ENCODE measurements around the gene LARP4B. TPM values are rescaled to one million over a fixed set of nuclear protein-coding genes. Genes with fewer than 3 reads are reported as not detected.

Gene LARP4B
- 100 to 1,000 TPM in 1 of 2 experiments, 10 to 100 TPM in 1; 99.0 to 103 TPM for total RNA-seq

DNA sequence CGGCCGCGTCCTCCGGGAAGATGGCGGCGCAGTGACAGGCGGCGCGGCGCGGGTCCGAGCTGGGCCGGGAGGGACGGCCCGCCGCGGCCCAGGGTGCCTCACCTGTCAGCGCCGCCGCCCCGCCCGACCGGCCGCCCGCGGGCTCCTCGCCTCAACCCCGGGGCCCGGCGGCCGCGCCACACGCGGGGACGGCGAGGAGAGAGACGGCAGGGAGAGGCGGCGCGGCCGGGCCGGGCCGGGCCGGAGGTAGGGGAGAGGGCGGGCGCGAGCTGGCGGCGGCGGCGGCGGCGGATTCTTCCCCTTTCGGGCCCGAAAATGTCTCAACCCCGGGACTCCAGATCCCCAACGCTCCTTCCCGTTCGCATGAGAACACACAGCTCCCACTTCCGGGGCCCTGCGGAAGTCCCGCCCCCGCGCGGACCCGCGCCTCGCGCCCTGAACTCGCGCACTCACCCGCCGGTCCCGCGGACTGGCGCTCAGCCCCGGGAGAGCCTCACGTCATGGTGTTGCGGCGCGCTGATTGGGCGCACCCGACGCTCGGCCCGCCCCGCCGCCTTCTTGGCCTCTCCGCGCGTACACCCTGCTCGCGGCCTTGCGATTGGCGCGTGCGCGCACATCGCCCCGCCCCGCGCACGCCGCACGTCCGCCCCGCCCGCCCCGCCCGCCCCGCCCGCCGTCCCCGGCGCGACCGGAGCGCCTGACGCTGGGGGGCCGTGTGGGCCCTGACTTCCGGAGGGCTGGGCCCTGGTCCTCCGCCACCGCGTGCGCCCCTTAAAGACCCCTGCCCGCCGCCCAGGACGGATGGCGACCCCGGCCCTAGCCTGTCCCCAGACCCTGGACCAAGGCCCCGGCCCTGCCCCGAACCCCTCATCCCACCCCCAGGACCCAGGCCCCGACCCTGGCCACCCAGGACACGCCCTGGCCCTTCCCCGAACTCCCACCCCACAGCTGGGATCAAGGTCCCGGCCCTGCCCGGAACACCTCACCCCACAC, at the start of gene LARP4B:
TSS of gene LARP4B (minus strand) at position 380 of the 993 bp plus-strand sequence. CDS start 45,984 bp downstream, outside the sequence.
- Mint-ChIP-seq H3K27ac (peak within 1 kb of the TSS; percentile 89), H3K4me1 (peaks cover 38% of the 10 kb centered on the region), H3K9me3 (no peaks in the 10 kb centered on the region), H3K27me3 (no peaks in the 10 kb centered on the region), H3K4me3 (peak within 1 kb of the TSS; percentile 91), H3K36me3 (ENCODE audit: low read depth) (peaks cover 18% of the 10 kb centered on the region)
- DNase-seq: peak; percentile 97
- CTCF ChIA-PET: interaction anchor here (1.1 to 1.3 kb wide), 2 partner anchors 55 to 117 kb away, joined by 3 read pairs; partner anchors contain the start of gene IDI1
- POLR2A ChIA-PET: interaction anchor here (0.8 to 8.6 kb wide), 15 partner anchors 8 to 142 kb away, joined by 3 to 69 read pairs (median 3); partner anchors contain the start of genes GTPBP4, IDI1 and WDR37

DNA sequence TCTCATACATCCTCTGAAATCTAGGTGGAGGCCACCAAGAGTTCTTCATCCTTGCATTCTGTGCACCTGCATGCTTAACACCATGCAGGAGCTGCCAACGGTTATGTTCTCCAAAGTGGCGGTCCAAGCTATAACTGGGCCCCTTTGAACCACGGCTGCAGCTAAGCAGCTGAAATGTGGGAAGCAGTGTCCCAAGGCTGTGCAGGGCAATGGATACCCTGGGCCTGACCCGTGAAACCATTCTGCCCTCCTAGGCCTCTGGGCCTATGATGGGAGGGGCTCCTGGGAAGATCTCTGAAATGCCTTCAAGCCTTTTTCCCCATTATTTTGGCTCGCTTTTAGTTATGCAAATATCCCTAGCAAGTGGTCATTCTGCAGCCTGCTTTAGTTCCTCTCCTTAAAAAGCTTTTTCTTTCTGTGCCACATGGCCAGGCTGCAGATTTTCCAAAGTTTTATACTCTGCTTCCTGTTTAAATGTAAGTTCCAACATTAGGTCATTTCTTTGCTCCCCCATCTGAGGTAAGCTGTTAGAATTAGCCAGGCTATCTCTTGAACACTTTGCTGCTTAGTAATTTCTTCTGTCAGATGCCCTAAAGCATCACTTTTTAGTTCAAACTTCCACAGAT, 49.1 kb upstream of the LARP4B start:
- peaks cover 22% of the 10 kb centered on the region for H3K9me3 Mint-ChIP-seq
- H3K36me3 Mint-ChIP-seq (ENCODE audit: low read depth): peaks cover 18% of the 10 kb centered on the region
- H3K27ac Mint-ChIP-seq: no peak overlapping the region
- ChIA-PET POLR2A (no interaction called here), CTCF (no interaction called here)
- H3K4me1 Mint-ChIP-seq: no peaks in the 10 kb centered on the region
- no peak overlapping the region for H3K4me3 Mint-ChIP-seq
- H3K27me3 Mint-ChIP-seq: no peaks in the 10 kb centered on the region
- no peak for DNase-seq

DNA sequence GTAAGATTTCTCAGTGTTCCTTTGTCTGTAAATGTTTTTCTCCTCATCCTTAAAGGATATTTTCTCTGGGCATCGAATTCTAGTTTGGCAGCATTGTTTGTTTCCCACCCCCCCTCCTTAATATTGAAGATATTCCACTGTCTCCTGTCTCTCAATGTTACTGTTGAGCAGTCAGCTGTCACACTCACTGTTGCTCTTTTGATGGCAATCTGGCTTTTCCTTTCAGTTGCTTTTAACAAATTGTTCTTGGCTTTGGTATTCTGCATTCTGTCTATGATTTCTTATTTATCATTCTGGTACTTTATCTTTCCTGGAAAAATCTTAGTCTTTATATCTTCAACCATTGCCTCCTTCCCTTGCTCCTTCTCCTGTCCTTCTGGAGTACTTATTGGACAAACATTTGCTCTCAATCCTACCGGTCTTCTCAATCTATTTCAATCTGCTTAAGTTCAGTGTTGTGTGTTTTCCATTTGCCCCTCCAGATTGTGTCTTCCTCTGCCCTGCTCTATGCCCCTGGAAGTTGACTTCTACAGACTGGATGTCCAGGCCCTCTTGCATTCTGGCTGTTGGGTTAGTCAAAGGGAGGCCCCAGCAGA, 47.4 kb upstream of the LARP4B start:
- H3K27me3 Mint-ChIP-seq: no peaks in the 10 kb centered on the region
- H3K27ac Mint-ChIP-seq: no peak overlapping the region

DNA sequence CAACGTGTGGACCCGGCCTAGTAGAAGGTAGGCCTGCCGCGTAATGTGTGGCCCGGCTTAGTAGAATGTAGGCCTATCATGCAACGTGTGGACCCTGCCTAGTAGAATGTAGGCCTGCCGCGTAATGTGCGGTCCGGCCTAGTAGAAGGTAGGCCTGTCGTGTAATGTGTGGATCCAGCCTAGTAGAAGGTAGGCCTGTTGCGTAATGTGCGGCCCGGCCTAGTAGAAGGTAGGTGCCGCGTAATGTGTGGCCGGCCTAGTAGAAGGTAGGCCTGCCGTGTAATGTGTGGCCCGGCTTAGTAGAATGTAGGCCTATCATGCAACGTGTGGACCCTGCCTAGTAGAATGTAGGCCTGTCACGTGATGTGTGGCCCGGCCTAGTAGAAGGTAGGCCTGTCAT, 44.8 kb upstream of the LARP4B start:
- Mint-ChIP-seq H3K36me3 (ENCODE audit: low read depth) (peaks cover 18% of the 10 kb centered on the region), H3K9me3 (peaks cover 22% of the 10 kb centered on the region), H3K27me3 (peaks cover 4% of the 10 kb centered on the region), H3K4me3 (no peak overlapping the region), H3K27ac (no peak overlapping the region), H3K4me1 (no peaks in the 10 kb centered on the region)
- DNase-seq: no peak
- ChIA-PET POLR2A (no interaction called here), CTCF (no interaction called here)

More for the DNA sequence above, 47.4 kb upstream of the LARP4B start:
- Mint-ChIP-seq H3K36me3 (ENCODE audit: low read depth) (peaks cover 18% of the 10 kb centered on the region), H3K4me3 (no peak overlapping the region), H3K4me1 (no peaks in the 10 kb centered on the region), H3K9me3 (peaks cover 22% of the 10 kb centered on the region)
- no peak for DNase-seq
- ChIA-PET CTCF (no interaction called here), POLR2A (no interaction called here)

DNA sequence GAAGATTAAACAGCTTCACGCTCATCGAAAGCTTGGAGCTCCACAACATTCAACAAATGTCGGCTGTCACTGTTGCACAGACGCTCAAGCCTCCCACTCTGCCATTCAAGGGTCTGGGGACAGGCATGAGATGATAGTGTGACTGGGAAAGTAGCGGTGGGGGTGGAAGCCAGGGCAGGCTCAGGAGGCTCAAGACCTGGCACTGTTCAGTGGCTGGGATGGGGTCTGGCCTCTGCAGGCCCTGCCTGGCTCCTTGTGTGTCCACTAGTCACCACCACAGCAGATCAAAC, 43.2 kb upstream of the LARP4B start:
- H3K27me3 Mint-ChIP-seq: peaks cover 13% of the 10 kb centered on the region
- POLR2A ChIA-PET: interaction anchor here (1.1 kb wide), 1 partner anchor 43 kb away, joined by 3 read pairs; the partner anchor contains the start of gene LARP4B
- CTCF ChIA-PET: interaction anchor here (1.2 kb wide), 1 partner anchor 45 kb away, joined by 3 read pairs; no protein-coding TSS in a partner anchor
- no peak overlapping the region for H3K27ac Mint-ChIP-seq
- no peak overlapping the region for H3K4me3 Mint-ChIP-seq
- DNase-seq: no peak
- H3K36me3 Mint-ChIP-seq (ENCODE audit: low read depth): peaks cover 9% of the 10 kb centered on the region
- H3K4me1 Mint-ChIP-seq: no peaks in the 10 kb centered on the region
- H3K9me3 Mint-ChIP-seq: peaks cover 11% of the 10 kb centered on the region

DNA sequence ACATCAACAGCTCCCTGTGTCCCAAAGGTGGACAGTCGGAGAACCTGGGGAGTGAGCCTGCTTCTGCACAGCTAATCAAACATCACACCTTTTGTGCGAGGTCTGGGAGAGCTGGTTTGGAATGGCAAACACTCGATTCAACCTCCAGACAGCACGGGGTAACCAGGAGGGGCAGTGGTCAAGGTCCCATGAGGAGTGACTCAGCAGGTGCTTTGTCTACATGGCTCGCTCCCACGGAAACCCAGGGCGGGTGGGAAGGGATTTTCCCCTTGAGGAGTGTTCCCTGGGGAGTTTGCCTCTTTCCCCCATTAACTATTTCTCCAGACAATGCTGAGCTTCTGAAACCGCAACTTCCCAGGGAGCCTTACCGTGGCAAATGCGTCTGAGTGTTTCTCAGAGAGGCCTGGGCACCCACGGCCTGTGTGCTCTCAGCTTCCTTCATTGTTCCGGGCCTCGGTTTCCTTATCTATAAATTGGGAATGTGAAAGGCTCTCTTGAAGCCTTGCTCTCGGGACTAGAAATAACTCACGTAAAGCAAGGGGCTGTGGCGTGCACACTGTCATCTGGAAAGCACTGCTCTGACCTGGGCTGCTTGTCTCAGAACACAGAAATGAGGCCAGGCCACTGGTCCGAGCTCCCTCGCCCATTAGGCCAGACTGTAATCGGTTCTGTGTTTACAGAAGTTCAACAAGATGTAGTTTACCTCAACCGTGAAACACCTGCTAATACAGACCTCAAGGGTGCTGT, 42.7 kb upstream of the LARP4B start:
- POLR2A ChIA-PET: interaction anchor here (1.1 kb wide), 1 partner anchor 43 kb away, joined by 3 read pairs; the partner anchor contains the start of gene LARP4B
- DNase-seq: no peak
- Mint-ChIP-seq H3K4me3 (no peak overlapping the region), H3K27ac (no peak overlapping the region), H3K36me3 (ENCODE audit: low read depth) (peaks cover 8% of the 10 kb centered on the region), H3K27me3 (peaks cover 16% of the 10 kb centered on the region), H3K4me1 (no peaks in the 10 kb centered on the region), H3K9me3 (peaks cover 8% of the 10 kb centered on the region)
- CTCF ChIA-PET: interaction anchor here (1.2 kb wide), 1 partner anchor 45 kb away, joined by 3 read pairs; no protein-coding TSS in a partner anchor

DNA sequence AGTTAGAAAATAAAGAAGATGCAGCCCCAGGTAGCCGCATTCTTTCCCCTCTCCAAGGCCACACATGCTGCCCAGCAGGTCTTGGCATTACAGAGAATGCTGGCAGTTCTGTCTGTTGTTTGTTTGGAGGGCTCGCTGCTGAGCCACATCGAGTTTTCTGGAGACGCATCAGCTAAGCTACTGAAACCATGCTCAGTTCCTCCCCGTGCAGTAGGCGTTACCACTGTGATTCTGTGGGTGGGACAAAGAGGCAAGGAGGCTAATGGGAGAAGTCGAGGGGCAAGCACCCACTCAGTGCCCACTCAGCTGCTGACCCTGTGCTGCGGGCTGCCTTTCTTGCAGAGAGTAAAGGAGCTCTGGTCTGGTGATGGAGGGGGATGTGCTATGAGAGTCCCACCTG, 41.3 kb upstream of the LARP4B start:
- Mint-ChIP-seq H3K36me3 (ENCODE audit: low read depth) (no peaks in the 10 kb centered on the region), H3K27ac (no peak overlapping the region)
- CTCF ChIA-PET: interaction anchor here (1.4 kb wide), 1 partner anchor 16 kb away, joined by 3 read pairs; no protein-coding TSS in a partner anchor

DNA sequence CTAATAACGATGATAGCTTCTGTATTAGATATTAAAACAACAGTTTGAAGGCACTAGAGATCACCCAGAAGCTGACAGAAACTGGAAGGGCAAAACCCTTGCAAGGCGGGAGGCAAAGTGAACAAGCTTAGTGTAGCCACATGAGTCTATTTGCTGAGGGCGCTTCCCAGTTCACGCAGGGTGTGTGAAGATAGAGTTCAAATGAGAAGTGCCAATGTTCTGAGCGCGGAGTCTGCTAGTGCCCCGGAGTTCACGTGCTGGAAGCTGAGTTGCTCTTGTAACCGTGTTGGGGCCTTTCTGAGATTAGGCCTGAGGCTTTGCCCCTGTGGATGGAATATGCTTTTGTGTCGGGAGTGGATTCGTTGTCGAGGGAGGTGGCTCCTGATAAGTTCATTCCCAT, 40.1 kb upstream of the LARP4B start:
- peaks cover 29% of the 10 kb centered on the region for H3K27me3 Mint-ChIP-seq
- H3K27ac Mint-ChIP-seq: no peak overlapping the region
- H3K9me3 Mint-ChIP-seq: no peaks in the 10 kb centered on the region
- ChIA-PET POLR2A (no interaction called here), CTCF (no interaction called here)
- peaks cover 7% of the 10 kb centered on the region for H3K4me1 Mint-ChIP-seq
- no peaks in the 10 kb centered on the region for H3K36me3 Mint-ChIP-seq (ENCODE audit: low read depth)
- DNase-seq: no peak
- H3K4me3 Mint-ChIP-seq: no peak overlapping the region

More for the DNA sequence above, 41.3 kb upstream of the LARP4B start:
- H3K4me1 Mint-ChIP-seq: no peaks in the 10 kb centered on the region
- no peak for DNase-seq
- POLR2A ChIA-PET: no interaction called here
- no peaks in the 10 kb centered on the region for H3K9me3 Mint-ChIP-seq
- peaks cover 29% of the 10 kb centered on the region for H3K27me3 Mint-ChIP-seq
- no peak overlapping the region for H3K4me3 Mint-ChIP-seq

DNA sequence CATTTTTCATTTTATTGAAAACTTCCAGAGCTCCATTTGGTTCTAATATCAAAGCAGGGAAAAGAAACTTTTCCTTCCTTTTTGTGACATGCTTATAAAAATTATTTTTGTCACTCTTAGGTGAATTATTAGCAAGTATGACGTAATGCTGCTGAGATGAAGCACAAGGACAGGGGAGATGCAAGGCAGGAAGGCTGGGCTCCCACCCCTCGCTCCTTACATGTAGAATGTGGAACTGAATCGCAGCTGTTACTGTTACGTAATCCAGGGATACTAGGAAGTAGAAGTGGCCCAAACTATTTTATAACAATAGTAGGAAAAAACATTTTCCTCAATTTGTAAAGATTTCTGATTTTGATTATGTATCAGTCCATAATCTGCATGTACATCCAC, 39.6 kb upstream of the LARP4B start:
- POLR2A ChIA-PET: no interaction called here

DNA sequence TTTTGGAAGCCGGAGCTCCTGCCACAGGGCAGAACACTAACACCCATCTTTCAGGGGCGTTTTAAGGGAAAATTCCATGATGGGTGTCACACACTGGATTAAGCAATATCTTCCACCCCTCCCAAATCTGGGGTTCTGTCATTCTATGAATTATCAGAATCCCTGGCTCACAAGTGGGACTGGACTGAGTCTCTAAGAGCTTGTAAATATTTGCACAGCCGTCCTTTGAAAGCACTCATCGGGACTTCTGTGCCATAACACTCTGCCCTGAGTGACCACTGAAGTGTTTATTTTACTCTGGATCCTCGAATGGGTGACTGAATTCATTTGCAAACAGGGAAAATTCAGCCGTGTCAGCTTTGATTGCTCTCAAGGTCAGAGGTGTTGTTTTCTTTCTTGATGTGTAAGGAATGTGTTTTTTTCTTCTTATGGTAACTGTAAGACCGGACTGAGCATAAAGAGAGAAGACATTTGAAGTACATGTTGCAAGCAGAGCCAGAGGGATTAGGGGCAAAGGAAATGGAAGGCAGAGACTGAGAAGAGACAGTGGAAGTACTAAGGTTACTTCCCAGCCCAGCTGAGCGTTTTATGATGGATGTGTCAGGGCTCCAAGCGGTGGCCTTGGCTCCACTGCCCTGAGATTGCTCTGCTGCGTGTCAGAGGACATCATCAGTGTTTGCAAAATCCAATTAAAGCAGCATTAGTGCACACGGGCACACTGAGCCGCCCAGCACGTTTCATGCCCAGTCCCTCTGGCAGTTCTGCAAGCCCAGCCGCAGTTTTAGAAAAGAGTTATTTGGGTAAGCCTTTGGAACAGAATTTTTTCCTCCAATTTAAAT, 39.0 kb upstream of the LARP4B start:
- ChIA-PET CTCF (no interaction called here), POLR2A (interaction anchor here (0.7 kb wide), 1 partner anchor 78 kb away, joined by 3 read pairs; the partner anchor contains the start of gene IDI1)
- H3K4me1 Mint-ChIP-seq: peaks cover 11% of the 10 kb centered on the region
- H3K27me3 Mint-ChIP-seq: peaks cover 34% of the 10 kb centered on the region
- no peak for DNase-seq
- no peak overlapping the region for H3K27ac Mint-ChIP-seq
- no peaks in the 10 kb centered on the region for H3K9me3 Mint-ChIP-seq
- H3K4me3 Mint-ChIP-seq: no peak overlapping the region
- H3K36me3 Mint-ChIP-seq (ENCODE audit: low read depth): peaks cover 3% of the 10 kb centered on the region

More for the DNA sequence above, 39.6 kb upstream of the LARP4B start:
- no peak overlapping the region for H3K4me3 Mint-ChIP-seq
- H3K27ac Mint-ChIP-seq: no peak overlapping the region
- no peak for DNase-seq
- H3K4me1 Mint-ChIP-seq: peaks cover 9% of the 10 kb centered on the region
- no peaks in the 10 kb centered on the region for H3K9me3 Mint-ChIP-seq
- H3K27me3 Mint-ChIP-seq: peaks cover 29% of the 10 kb centered on the region
- CTCF ChIA-PET: no interaction called here
- H3K36me3 Mint-ChIP-seq (ENCODE audit: low read depth): no peaks in the 10 kb centered on the region

DNA sequence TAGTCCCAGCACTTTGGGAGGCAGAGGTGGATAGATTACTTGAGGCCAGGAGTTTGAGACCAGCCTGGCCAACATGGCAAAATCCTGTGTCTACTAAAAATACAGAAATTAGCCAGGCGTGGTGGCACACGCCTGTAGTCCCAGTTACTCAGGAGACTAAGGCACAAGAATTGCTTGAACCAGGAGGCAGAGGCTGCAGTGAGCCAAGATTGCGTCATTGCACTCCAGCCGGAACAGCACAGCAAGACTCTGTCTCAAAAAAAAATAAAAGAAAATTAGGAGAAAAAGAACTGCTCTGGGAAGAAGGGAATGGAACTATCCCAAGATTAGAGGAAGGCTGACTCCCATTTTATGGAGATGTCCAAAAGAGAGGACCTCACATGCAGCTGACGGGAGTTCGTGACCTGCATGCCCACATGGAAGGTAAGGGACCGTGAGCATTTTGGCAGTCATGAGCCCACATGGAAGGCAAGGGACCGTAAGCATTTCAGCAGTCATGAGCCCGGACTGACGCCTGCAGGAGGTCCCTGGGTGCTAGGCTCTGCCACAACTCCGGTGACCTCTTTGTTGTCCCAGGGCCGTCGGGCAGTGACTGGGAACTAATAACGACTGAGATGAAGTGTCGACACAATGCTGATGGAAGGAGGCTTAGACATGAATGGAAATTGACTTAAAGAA, 38.1 kb upstream of the LARP4B start:
- Mint-ChIP-seq H3K4me1 (peaks cover 11% of the 10 kb centered on the region), H3K9me3 (no peaks in the 10 kb centered on the region), H3K27me3 (peaks cover 34% of the 10 kb centered on the region), H3K36me3 (ENCODE audit: low read depth) (peaks cover 3% of the 10 kb centered on the region), H3K27ac (no peak overlapping the region), H3K4me3 (no peak overlapping the region)
- DNase-seq: no peak
- CTCF ChIA-PET: no interaction called here
- POLR2A ChIA-PET: interaction anchor here (0.7 kb wide), 1 partner anchor 79 kb away, joined by 3 read pairs; the partner anchor contains the start of gene IDI1

Data from activated CD4-positive, alpha-beta memory T cell treated with anti-CD3 and anti-CD28 coated beads, Interleukin-2, amount 10 ng/mL, durations not matched to agents 7 days and 5 days (primary cell).